GM04504 (cell line): ENCODE results near the gene ST6GAL1.
"Not testable (repeated sequence)": the region's sequence is repeated elsewhere in the genome, so short reads cannot be mapped to it uniquely, and the experiment has no call there.

ENCODE experiments used
- DNase-seq: peaks from one replicate; pipeline ENCODE4 v3.0.0-alpha.2; 2012; ENCODE audit warnings: low read depth

Gene ST6GAL1

GRCh38 chr3:186994000-186994955, 64.0 kb downstream of the ST6GAL1 start:
- no peak for DNase-seq

GRCh38 chr3:186996356-186996755, 66.0 kb downstream of the ST6GAL1 start:
- DNase-seq = no peak

- no peak for DNase-seq
Observed at GRCh38 chr3:186997061-186997460, 66.7 kb downstream of the ST6GAL1 start.

GRCh38 chr3:186997473-186997939, 67.2 kb downstream of the ST6GAL1 start:
- DNase-seq = no peak

- DNase-seq = no peak
Observed at GRCh38 chr3:186998937-186999368, 68.6 kb downstream of the ST6GAL1 start.

GRCh38 chr3:187000711-187001151, 70.4 kb downstream of the ST6GAL1 start:
- no peak for DNase-seq

GRCh38 chr3:187002915-187003314, 72.6 kb downstream of the ST6GAL1 start:
- no peak for DNase-seq

GRCh38 chr3:187005827-187006481, 75.6 kb downstream of the ST6GAL1 start:
- no peak for DNase-seq

- no peak for DNase-seq
Observed at GRCh38 chr3:187006864-187007630, 76.7 kb downstream of the ST6GAL1 start.

- DNase-seq = not testable (repeated sequence)
Observed at GRCh38 chr3:187010382-187010781, 80.1 kb downstream of the ST6GAL1 start.

- no peak for DNase-seq
Observed at GRCh38 chr3:187011915-187012314, 81.6 kb downstream of the ST6GAL1 start.

GRCh38 chr3:187012609-187013051, 82.3 kb downstream of the ST6GAL1 start:
- DNase-seq = no peak

GRCh38 chr3:187013159-187013716, 82.9 kb downstream of the ST6GAL1 start:
- DNase-seq = no peak

GRCh38 chr3:187014417-187014864, 84.1 kb downstream of the ST6GAL1 start:
- DNase-seq = no peak

GRCh38 chr3:187015903-187016638, 85.7 kb downstream of the ST6GAL1 start:
- DNase-seq = no peak

- DNase-seq = no peak
Observed at GRCh38 chr3:187016639-187017345, 86.5 kb downstream of the ST6GAL1 start.

GRCh38 chr3:187017511-187018230, 87.3 kb downstream of the ST6GAL1 start:
- DNase-seq = no peak

- DNase-seq = no peak
Observed at GRCh38 chr3:187019542-187020072, 89.3 kb downstream of the ST6GAL1 start.

GRCh38 chr3:187020376-187020775, 90.0 kb downstream of the ST6GAL1 start:
- no peak for DNase-seq
